Loucy (cell line): ENCODE measurements around the gene ZNF292.

ENCODE experiments used
- H2AFZ ChIP-seq: fragments of 200-600 bp; sonication (generic); 2 replicates; pipeline ENCODE4 v1.6.0; 2016; ENCODE audit warnings: antibody characterized with exemption, mild to moderate bottlenecking, low read length, moderate library complexity
- H3F3A ChIP-seq: fragments of 200-600 bp; 2 replicates; pipeline ENCODE4 v1.6.0; 2016; ENCODE audit warnings: antibody characterized with exemption, low read depth, mild to moderate bottlenecking
- H3K27me3 ChIP-seq: fragments of 200-600 bp; sonication (generic); 2 replicates; pipeline ENCODE4 v1.6.1; 2014; ENCODE audit warnings: low read length, mild to moderate bottlenecking; ENCODE audit not compliant: insufficient read depth, poor library complexity, severe bottlenecking
- H3K36me3 ChIP-seq: fragments of 200-600 bp; sonication (generic); 2 replicates; pipeline ENCODE4 v1.6.1; 2016; ENCODE audit warnings: low read length; ENCODE audit not compliant: insufficient read depth
- H3K4me1 ChIP-seq: fragments of 200-600 bp; sonication (generic); 2 replicates; pipeline ENCODE4 v1.5.1; 2014; ENCODE audit warnings: low read length, mild to moderate bottlenecking; ENCODE audit not compliant: insufficient read depth, poor library complexity, severe bottlenecking
- H3K4me2 ChIP-seq: fragments of 200-600 bp; sonication (generic); 2 replicates; pipeline ENCODE4 v1.6.0; 2014; ENCODE audit warnings: antibody characterized with exemption, low read length, low read depth, mild to moderate bottlenecking; ENCODE audit not compliant: poor library complexity, severe bottlenecking
- H3K4me3 ChIP-seq: fragments of 200-600 bp; sonication (generic); 2 replicates; pipeline ENCODE4 v1.5.1; 2014; ENCODE audit warnings: low read length, mild to moderate bottlenecking, mixed read lengths; ENCODE audit not compliant: poor library complexity, severe bottlenecking
- H3K79me2 ChIP-seq: fragments of 200-600 bp; sonication (generic); 2 replicates; pipeline ENCODE4 v1.6.1; 2014; ENCODE audit warnings: low read length; ENCODE audit not compliant: insufficient read depth
- H3K9ac ChIP-seq: fragments of 200-600 bp; sonication (generic); 2 replicates; pipeline ENCODE4 v1.6.0; 2014; ENCODE audit warnings: mild to moderate bottlenecking, low read depth, low read length, moderate library complexity; ENCODE audit not compliant: poor library complexity, severe bottlenecking
- H3K9me2 ChIP-seq: fragments of 200-600 bp; sonication (generic); replicated peaks from 2 replicates; pipeline ENCODE4 v1.6.1; 2016; ENCODE audit warnings: low read depth, low read length, mixed read lengths
- H3K9me3 ChIP-seq: fragments of 200-600 bp; sonication (generic); 2 replicates; pipeline ENCODE4 v1.6.1; 2014; ENCODE audit warnings: mild to moderate bottlenecking, antibody characterized with exemption, low read length, low read depth; ENCODE audit not compliant: insufficient read depth
- H4K20me1 ChIP-seq: fragments of 200-600 bp; sonication (generic); 2 replicates; pipeline ENCODE4 v1.6.0; 2014; ENCODE audit warnings: antibody characterized with exemption, low read length, mild to moderate bottlenecking; ENCODE audit not compliant: insufficient read depth, poor library complexity, severe bottlenecking
- CTCF ChIP-seq: fragments of 200-600 bp; sonication (generic); conservative IDR thresholded peaks from 2 replicates; pipeline ENCODE4 v1.5.1; 2014; ENCODE audit warnings: mild to moderate bottlenecking, antibody characterized with exemption, low read length
- EZH2phosphoT487 ChIP-seq: fragments of 200-600 bp; IDR thresholded peaks from 2 replicates; pipeline ENCODE4 v1.6.1; 2018; ENCODE audit warnings: antibody characterized with exemption, mild to moderate bottlenecking, moderate library complexity, borderline replicate concordance

The ZNF292 gene

GRCh38 chr6:87182940-87183339 is 27.6 kb downstream of the ZNF292 start:
- peaks cover 99% of the 10 kb centered on the region for H4K20me1 ChIP-seq
- H3K36me3 ChIP-seq = peaks cover 64% of the 10 kb centered on the region; the same call in 1 of the 2 replicates
- TF ChIP-seq EZH2phosphoT487 (no peak), CTCF (no peak)
- H3K27me3 ChIP-seq = no peaks in the 10 kb centered on the region
- no peaks in the 10 kb centered on the region for H3K9me3 ChIP-seq
- no peaks in the 10 kb centered on the region for H3K9me2 ChIP-seq
- H3K4me1 ChIP-seq = no peaks in the 10 kb centered on the region
- H3K4me2 ChIP-seq = no peak overlapping the region
- no peak overlapping the region for H3K9ac ChIP-seq
- no peaks in the 10 kb centered on the region for H3F3A ChIP-seq
- H2AFZ ChIP-seq = no peak overlapping the region
- H3K4me3 ChIP-seq = no peak overlapping the region
- peaks cover 100% of the 10 kb centered on the region for H3K79me2 ChIP-seq

- H3K36me3 ChIP-seq = peaks cover 60% of the 10 kb centered on the region; the same call in 1 of the 2 replicates
- H3K9ac ChIP-seq = no peak overlapping the region
- no peaks in the 10 kb centered on the region for H3K9me2 ChIP-seq
- peaks cover 99% of the 10 kb centered on the region for H4K20me1 ChIP-seq
- H3F3A ChIP-seq = no peaks in the 10 kb centered on the region
- H3K27me3 ChIP-seq = no peaks in the 10 kb centered on the region
- H3K4me1 ChIP-seq = no peaks in the 10 kb centered on the region
- no peak overlapping the region for H3K4me2 ChIP-seq
- H3K4me3 ChIP-seq = no peak overlapping the region
- peaks cover 100% of the 10 kb centered on the region for H3K79me2 ChIP-seq
- no peaks in the 10 kb centered on the region for H3K9me3 ChIP-seq
- TF ChIP-seq EZH2phosphoT487 = no peak
- no peak for TF ChIP-seq CTCF
- no peak overlapping the region for H2AFZ ChIP-seq
Measured at GRCh38 chr6:87183687-87184086, 28.3 kb downstream of the ZNF292 start.

- Histone ChIP-seq H3K4me2 (no peak overlapping the region), H2AFZ (no peak overlapping the region), H3K36me3 (peaks cover 57% of the 10 kb centered on the region; the same call in 1 of the 2 replicates), H3K4me1 (no peaks in the 10 kb centered on the region), H3F3A (no peaks in the 10 kb centered on the region), H3K9me2 (no peaks in the 10 kb centered on the region), H3K27me3 (no peaks in the 10 kb centered on the region), H3K9me3 (no peaks in the 10 kb centered on the region), H3K4me3 (no peak overlapping the region), H3K9ac (no peak overlapping the region), H3K79me2 (peaks cover 99% of the 10 kb centered on the region), H4K20me1 (peaks cover 97% of the 10 kb centered on the region)
- no peak for TF ChIP-seq CTCF
- TF ChIP-seq EZH2phosphoT487 = no peak
Measured at GRCh38 chr6:87184762-87185250, 29.4 kb downstream of the ZNF292 start.
